HG02885 (cell line): Measurements from ENCODE around the gene NFIX.
A peak's percentile ranks its signal among the peaks of the same experiment; 100 is the strongest.

Source experiments
- ATAC-seq: cut with Tn5 transposase; IDR thresholded peaks from one replicate; pipeline ENCODE4 v1.9.1; 2021; ENCODE audit warnings: mild to moderate bottlenecking; ENCODE audit not compliant: unreplicated experiment, poor library complexity

The NFIX gene

GRCh38 chr19:13117772-13118423, 122.6 kb downstream of the NFIX start, which contains the start of gene NACC1:
TSS of gene NACC1 (plus strand) at chr19:13118264. CDS start at chr19:13135208, 16,944 bp downstream.
- peak; percentile 71 for ATAC-seq

- ATAC-seq: no peak
Measured at GRCh38 chr19:13118424-13119193, 123.3 kb downstream of the NFIX start.

GRCh38 chr19:13119627-13120026, 124.4 kb downstream of the NFIX start:
- no peak for ATAC-seq

GRCh38 chr19:13120031-13120430, 124.8 kb downstream of the NFIX start:
- ATAC-seq: no peak

GRCh38 chr19:13120817-13121216, 125.5 kb downstream of the NFIX start:
- ATAC-seq: no peak

- ATAC-seq: no peak
Measured at GRCh38 chr19:13121551-13122274, 126.4 kb downstream of the NFIX start.

GRCh38 chr19:13122275-13122878, 127.1 kb downstream of the NFIX start:
- ATAC-seq: no peak

- ATAC-seq: no peak
Measured at GRCh38 chr19:13122980-13123957, 128.0 kb downstream of the NFIX start.

GRCh38 chr19:13127051-13127450, 131.8 kb downstream of the NFIX start:
- no peak for ATAC-seq

GRCh38 chr19:13127811-13128575, 132.7 kb downstream of the NFIX start:
- ATAC-seq: no peak

- no peak for ATAC-seq
Measured at GRCh38 chr19:13128583-13128982, 133.3 kb downstream of the NFIX start.

- no peak for ATAC-seq
Measured at GRCh38 chr19:13129384-13129783, 134.1 kb downstream of the NFIX start.

GRCh38 chr19:13130886-13131490, 135.7 kb downstream of the NFIX start:
- no peak for ATAC-seq

GRCh38 chr19:13132471-13133180, 137.4 kb downstream of the NFIX start:
- ATAC-seq: no peak

GRCh38 chr19:13133241-13133870, 138.1 kb downstream of the NFIX start:
- no peak for ATAC-seq

GRCh38 chr19:13134626-13135025, 139.4 kb downstream of the NFIX start:
- no peak for ATAC-seq
